ENCODE results near the gene CRABP2. TPM values are rescaled to one million over a fixed set of nuclear protein-coding genes. Genes with fewer than 3 reads are reported as not detected.

The CRABP2 gene
- total and polyA plus RNA-seq, 12 donors = 0.25 to 2.7 (median 1.3) TPM; not detected in 1

GRCh38 chr1:156746406-156746727, 41.0 kb upstream of the CRABP2 start:
- Histone ChIP-seq H3K9me3 (no peaks in the 10 kb centered on the region), H3K27me3 (no peaks in the 10 kb centered on the region), H3K36me3 (peaks cover 0 to 36% (median 21%) of the 10 kb centered on the region in 9 donors), H3K27ac (peak overlapping the region; percentile 94 to 100 (median 100)), H3K4me1 (peaks cover 35 to 72% (median 60%) of the 10 kb centered on the region in 9 donors), H3K4me3 (peak overlapping the region; percentile 47 to 99 (median 97))
- ATAC-seq (no peak), DNase-seq (no peak)
- 43 to 54% methylated on average over 9 of the region's 9 CpGs for WGBS, 2 donors
- no peak for TF ChIP-seq CTCF (IDR thresholded peaks at IDR 0.05)
- intact Hi-C loops (cut with DNase I) = loop anchor here in 1 of 10 donors (10.0 kb wide), 1 partner anchor 242 kb away; the partner anchor contains the start of gene MEF2D

GRCh38 chr1:156745881-156746280, 40.5 kb upstream of the CRABP2 start:
- Histone ChIP-seq H3K27me3 (no peaks in the 10 kb centered on the region), H3K27ac (peak overlapping the region in 9 of 10 donors; percentile 94 to 100 (median 100)), H3K4me1 (peaks cover 35 to 74% (median 61%) of the 10 kb centered on the region in 9 donors), H3K36me3 (peaks cover 0 to 36% (median 21%) of the 10 kb centered on the region in 9 donors), H3K4me3 (peak overlapping the region in 5 of 10 donors; percentile 79 to 99 (median 98)), H3K9me3 (no peaks in the 10 kb centered on the region)
- intact Hi-C loops (cut with DNase I) = loop anchor here in 1 of 10 donors (10.0 kb wide), 1 partner anchor 241 kb away; the partner anchor contains the start of gene MEF2D
- DNase-seq (no peak), ATAC-seq (no peak)
- WGBS, 2 donors = 61 to 63% methylated on average over 3 of the region's 3 CpGs
- TF ChIP-seq CTCF (IDR thresholded peaks at IDR 0.05) = no peak

DNA sequence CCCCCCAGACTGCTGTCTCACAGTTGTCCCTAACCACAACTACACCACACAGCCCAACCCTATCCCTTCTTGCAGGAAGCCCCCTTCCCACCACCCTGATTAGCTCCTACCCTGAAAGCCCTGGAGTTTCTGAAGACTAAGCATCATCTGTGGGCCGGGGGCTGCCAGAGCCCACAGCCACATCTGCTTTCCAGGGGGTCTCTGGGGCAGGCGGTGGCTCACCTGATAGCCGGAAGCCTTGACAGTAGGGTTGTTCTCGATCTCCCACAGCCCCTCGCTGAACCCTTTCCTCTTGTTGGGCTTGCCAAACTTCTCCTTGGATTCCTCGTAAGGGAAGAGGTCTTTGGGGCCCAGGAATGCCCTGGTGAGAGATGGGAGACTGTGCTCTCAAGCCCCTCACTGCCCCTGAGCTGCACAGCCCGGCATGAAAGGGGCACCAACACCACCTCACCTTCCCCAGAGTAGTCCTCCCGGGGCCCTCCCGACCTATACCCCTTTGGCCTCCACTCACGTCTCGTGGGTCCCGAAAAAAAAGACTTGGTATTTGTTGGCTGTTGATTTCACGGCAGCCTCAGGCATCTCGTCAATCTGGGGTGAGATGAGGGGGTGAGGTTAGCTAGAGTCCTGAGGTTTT, 39.5 kb upstream of the CRABP2 start:
- WGBS, 2 donors = 75 to 76% methylated on average over 14 of the region's 14 CpGs

DNA sequence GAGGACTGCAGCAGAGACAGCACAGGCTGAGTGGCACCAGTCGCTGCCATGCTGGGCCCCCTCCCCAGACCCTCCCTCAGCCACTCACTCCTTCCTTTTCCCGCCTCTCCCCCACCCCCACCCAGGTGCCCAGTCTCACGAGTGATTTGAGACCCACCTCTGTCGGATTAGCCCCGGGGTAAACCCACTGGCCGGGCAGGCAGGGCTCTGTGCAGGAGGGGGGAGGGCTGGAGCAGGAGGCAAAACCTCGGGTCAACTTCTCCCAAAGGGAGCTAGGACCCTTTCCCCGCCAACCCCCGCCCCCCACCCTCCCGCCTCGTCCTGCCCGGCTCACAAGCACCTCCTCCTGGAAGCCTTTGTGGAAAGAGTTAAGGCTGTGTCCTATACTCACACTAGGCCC, 39.0 kb upstream of the CRABP2 start:
- DNase-seq = no peak
- Histone ChIP-seq H3K9me3 (no peaks in the 10 kb centered on the region), H3K4me3 (no peak overlapping the region), H3K36me3 (peaks cover 0 to 36% (median 21%) of the 10 kb centered on the region in 9 donors), H3K27me3 (no peaks in the 10 kb centered on the region), H3K27ac (peak overlapping the region in 6 of 10 donors; percentile 18 to 100 (median 98)), H3K4me1 (peaks cover 26 to 76% (median 59%) of the 10 kb centered on the region in 9 donors)
- no peak for ATAC-seq
- WGBS, 2 donors = 74 to 77% methylated on average over 12 of the region's 12 CpGs
- TF ChIP-seq CTCF (IDR thresholded peaks at IDR 0.05) = no peak
- intact Hi-C loops (cut with DNase I) = loop anchor here in 1 of 10 donors (10.0 kb wide), 1 partner anchor 240 kb away; the partner anchor contains the start of gene MEF2D

More for the DNA sequence above, 39.5 kb upstream of the CRABP2 start:
- no peak for DNase-seq
- Histone ChIP-seq H3K27ac (peak overlapping the region in 9 of 10 donors; percentile 19 to 100 (median 100)), H3K4me1 (peaks cover 30 to 76% (median 61%) of the 10 kb centered on the region in 9 donors), H3K4me3 (no peak overlapping the region), H3K9me3 (no peaks in the 10 kb centered on the region), H3K27me3 (no peaks in the 10 kb centered on the region), H3K36me3 (peaks cover 0 to 36% (median 21%) of the 10 kb centered on the region in 9 donors)
- intact Hi-C loops (cut with DNase I) = loop anchor here in 1 of 10 donors (10.0 kb wide), 1 partner anchor 240 kb away; the partner anchor contains the start of gene MEF2D
- TF ChIP-seq CTCF (IDR thresholded peaks at IDR 0.05) = no peak
- no peak for ATAC-seq

Data from heart right ventricle (tissue), 16 donors.